A549 (cell line): ENCODE results near the gene HMG20A. TPM values are rescaled to one million over a fixed set of nuclear protein-coding genes. Genes with fewer than 3 reads are reported as not detected.

ENCODE experiments used
- ATAC-seq, 2 experiments: fragments of 200-7000 bp in 1 of 2; fragments of >200 bp in 1 of 2; cut with Nextera tagmentation in 1 of 2; cut with Tn5 transposase in 1 of 2; 3 replicates each; pipeline versions ENCODE4 v1.8.0 to v1.9.1; 2018 to 2020; ENCODE audit warnings: mild to moderate bottlenecking in 1 of 2, moderate library complexity in 1 of 2
- CTCF ChIA-PET: fragments of 300-600 bp; sonication (Branson Sonifier 250); formaldehyde crosslinking; extraction: SDS; loops from one replicate; lab custom pipeline; 2021; ENCODE audit warnings: antibody characterized with exemption, inconsistent platforms; lab: Yijun Ruan, JAX
- POLR2A ChIA-PET: fragments of 350-600 bp; formaldehyde crosslinking; extraction: SDS; loops from one replicate; lab custom pipeline; 2021; ENCODE audit warnings: antibody characterized with exemption, inconsistent platforms; lab: Yijun Ruan, JAX
- DNase-seq, 2 experiments: peaks; one replicate each; pipeline versions ENCODE4 v3.0.0 to v3.0.0-alpha.2; 2011 to 2016; ENCODE audit warnings: low read depth in 1 of 2, low spot score in 1 of 2
- FAIRE-seq: peaks from 2 replicates; lab custom pipeline; 2011; peaks lifted over from hg19 to GRCh38; lab: Jason Lieb, UNC
- H3K27ac ChIP-seq, 2 experiments: fragments of >200 bp; sonication (Bioruptor Twin); formaldehyde crosslinking; 3 replicates each; pipeline ENCODE4 v1.5.1; 2016 to 2017
- H3K4me1 ChIP-seq: fragments of >200 bp; sonication (Bioruptor Twin); formaldehyde crosslinking; 3 replicates; pipeline ENCODE4 v1.6.1; 2016
- H3K4me2 ChIP-seq: fragments of >200 bp; sonication (Bioruptor Twin); formaldehyde crosslinking; 3 replicates; pipeline ENCODE4 v1.6.1; 2016
- H3K4me3 ChIP-seq: fragments of >200 bp; sonication (Bioruptor Twin); formaldehyde crosslinking; 3 replicates; pipeline ENCODE4 v1.5.1; 2016
- H3K9me3 ChIP-seq: fragments of >200 bp; sonication (Bioruptor Twin); formaldehyde crosslinking; 3 replicates; pipeline ENCODE4 v1.6.1; 2016
- EHF ChIP-seq: fragments of 250-450 bp; sonication (Bioruptor Pico); IDR thresholded peaks from 2 replicates; pipeline ENCODE4 v1.5.0; 2020; ENCODE audit warnings: mild to moderate bottlenecking
- EHMT2 ChIP-seq: fragments of 200-600 bp; sonication (generic); IDR thresholded peaks from 2 replicates; pipeline ENCODE4 v1.6.1; 2016; ENCODE audit warnings: antibody characterized with exemption, low read depth, mild to moderate bottlenecking, moderate library complexity
- EP300 ChIP-seq, 2 experiments: fragments of >200 bp; sonication (Bioruptor Twin); formaldehyde crosslinking; IDR thresholded peaks; 2 replicates in 1 of 2; 3 replicates in 1 of 2; pipeline ENCODE4 v1.6.1; 2016 to 2017
- FOSB ChIP-seq: fragments of 250-450 bp; sonication (Bioruptor Pico); IDR thresholded peaks from 2 replicates; pipeline ENCODE4 v1.5.0; 2020; ENCODE audit warnings: mild to moderate bottlenecking, moderate library complexity
- GATA3 ChIP-seq: IDR thresholded peaks from 2 replicates; pipeline ENCODE4 v1.6.1; 2012; ENCODE audit warnings: borderline replicate concordance
- HEYL ChIP-seq: fragments of 250-450 bp; sonication (Bioruptor Pico); IDR thresholded peaks from 2 replicates; pipeline ENCODE4 v1.8.0; 2021; ENCODE audit warnings: mild to moderate bottlenecking, moderate library complexity
- HOXB5 ChIP-seq: fragments of 250-450 bp; sonication (Bioruptor Pico); IDR thresholded peaks from 2 replicates; pipeline ENCODE4 v1.5.0; 2020; ENCODE audit warnings: mild to moderate bottlenecking, moderate library complexity
- JUNB ChIP-seq: fragments of >200 bp; sonication (Bioruptor Twin); formaldehyde crosslinking; IDR thresholded peaks from 2 replicates; pipeline ENCODE4 v1.6.1; 2016
- KDM1A ChIP-seq: fragments of 200-600 bp; sonication (generic); IDR thresholded peaks from 2 replicates; pipeline ENCODE4 v1.6.1; 2016; ENCODE audit warnings: low read depth, mild to moderate bottlenecking
- KDM5A ChIP-seq: fragments of 200-600 bp; sonication (generic); IDR thresholded peaks from 2 replicates; pipeline ENCODE4 v1.6.1; 2016; ENCODE audit warnings: antibody characterized with exemption, mild to moderate bottlenecking
- POLR2A ChIP-seq: IDR thresholded peaks from 2 replicates; pipeline ENCODE4 v1.6.1; 2012; ENCODE audit warnings: mild to moderate bottlenecking, low read length
- RCOR1 ChIP-seq: fragments of 150-350 bp; IDR thresholded peaks from 2 replicates; pipeline ENCODE4 v1.6.1; 2014; ENCODE audit warnings: antibody characterized with exemption, low read length, low read depth
- RFX5 ChIP-seq: fragments of 450-650 bp; IDR thresholded peaks from 2 replicates; pipeline ENCODE4 v1.7.1; 2014; ENCODE audit warnings: antibody characterized with exemption, mild to moderate bottlenecking, moderate library complexity
- SMC3 ChIP-seq: fragments of >200 bp; sonication (Bioruptor Twin); formaldehyde crosslinking; IDR thresholded peaks from 3 replicates; pipeline ENCODE4 v1.6.1; 2018; ENCODE audit warnings: inconsistent platforms
- SREBF2 ChIP-seq: fragments of 450-650 bp; IDR thresholded peaks from 2 replicates; pipeline ENCODE4 v1.6.1; 2014; ENCODE audit warnings: mild to moderate bottlenecking, moderate library complexity
- ZFP36 ChIP-seq: fragments of 450-650 bp; IDR thresholded peaks from 2 replicates; pipeline ENCODE4 v1.6.1; 2014; ENCODE audit warnings: borderline replicate concordance; ENCODE audit not compliant: partially characterized antibody
- ZNF302 ChIP-seq: fragments of 250-450 bp; sonication (Bioruptor Pico); IDR thresholded peaks from 2 replicates; pipeline ENCODE4 v1.9.0; 2021; ENCODE audit warnings: inconsistent platforms, mild to moderate bottlenecking, moderate library complexity
- WGBS: methylation state at CpG from one replicate; pipeline ENCODE4 v1.1.6; 2017; ENCODE audit errors: missing lambda C conversion rate; 5-methylcytosine and 5-hydroxymethylcytosine counted together
- polyA plus RNA-seq, 4 experiments: library from polyadenylated mRNA; depleted of rRNA in 3 of 4; stranded (reverse); fragments of >200 nt; fragmentation: RNase III in 1 of 4; extraction: RNeasy Plus Mini Kit Qiagen cat#74134 plus additional on column Dnase treatment in 1 of 4; gene quantifications; 2 replicates in 3 of 4; 3 replicates in 1 of 4; pipeline ENCODE4 v1.2.3, GENCODE V29; 2011 to 2017
- TF ChIP-seq, protein P1 (sequence below): fragments of 150-350 bp; IDR thresholded peaks from 2 replicates; pipeline ENCODE4 v1.6.1; 2014; ENCODE audit warnings: low read depth, mild to moderate bottlenecking, low read length
- TF ChIP-seq, protein P2 (sequence below): fragments of 250-450 bp; sonication (Bioruptor Pico); IDR thresholded peaks from 2 replicates; pipeline ENCODE4 v1.5.0; 2021; ENCODE audit warnings: mild to moderate bottlenecking, moderate library complexity, borderline replicate concordance
- TF ChIP-seq, protein P3 (sequence below): fragments of >200 bp; sonication (Bioruptor Twin); formaldehyde crosslinking; IDR thresholded peaks from 3 replicates; pipeline ENCODE4 v1.6.1; 2016
- TF ChIP-seq, protein P4 (sequence below): fragments of 450-650 bp; IDR thresholded peaks from 2 replicates; pipeline ENCODE4 v1.6.1; 2014; ENCODE audit warnings: antibody characterized with exemption
- TF ChIP-seq, protein P5 (sequence below): fragments of >200 bp; sonication (Bioruptor Twin); formaldehyde crosslinking; IDR thresholded peaks from 2 replicates; pipeline ENCODE4 v1.6.1; 2016

HMG20A gene
- polyA plus RNA-seq, 2 of the 4 experiments (the other 2 are of a cell fraction) = 29.5 to 85.1 TPM

DNA sequence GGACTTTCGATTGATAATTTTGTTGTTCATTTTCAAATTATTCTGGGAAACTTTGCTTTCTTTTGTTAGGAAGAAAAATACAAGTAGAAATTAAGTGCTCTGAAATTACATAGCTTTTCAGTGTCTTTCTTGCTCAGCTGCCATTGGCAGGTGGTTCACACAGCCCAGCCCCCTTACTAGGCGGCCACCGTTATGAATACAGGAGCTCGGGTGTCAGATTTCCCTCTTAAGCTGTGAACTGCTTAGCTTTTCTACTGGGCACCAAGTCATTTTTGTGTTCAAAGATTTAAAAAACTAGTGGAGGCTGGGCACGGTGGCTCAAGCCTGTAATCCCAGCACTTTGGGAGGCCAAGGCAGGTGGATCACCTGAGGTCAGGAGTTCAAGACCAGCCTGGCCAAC is 55.2 kb downstream of the HMG20A start:
- POLR2A ChIA-PET = interaction anchor here (1.1 kb wide), 1 partner anchor 67 kb away, joined by 3 read pairs; no protein-coding TSS in a partner anchor
- no peak for FAIRE-seq
- no peak overlapping the region for H3K4me3 ChIP-seq
- no peaks in the 10 kb centered on the region for H3K9me3 ChIP-seq
- WGBS = 97% methylated on average over 5 of the region's 5 CpGs
- no peak overlapping the region for H3K4me2 ChIP-seq
- DNase-seq = no peak
- no peak for ATAC-seq
- TF ChIP-seq, protein P1, sequence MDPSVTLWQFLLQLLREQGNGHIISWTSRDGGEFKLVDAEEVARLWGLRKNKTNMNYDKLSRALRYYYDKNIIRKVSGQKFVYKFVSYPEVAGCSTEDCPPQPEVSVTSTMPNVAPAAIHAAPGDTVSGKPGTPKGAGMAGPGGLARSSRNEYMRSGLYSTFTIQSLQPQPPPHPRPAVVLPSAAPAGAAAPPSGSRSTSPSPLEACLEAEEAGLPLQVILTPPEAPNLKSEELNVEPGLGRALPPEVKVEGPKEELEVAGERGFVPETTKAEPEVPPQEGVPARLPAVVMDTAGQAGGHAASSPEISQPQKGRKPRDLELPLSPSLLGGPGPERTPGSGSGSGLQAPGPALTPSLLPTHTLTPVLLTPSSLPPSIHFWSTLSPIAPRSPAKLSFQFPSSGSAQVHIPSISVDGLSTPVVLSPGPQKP = no peak
- TF ChIP-seq ZNF302 (CRISPR knock-in tag) = no peak
- no peak for TF ChIP-seq POLR2A
- TF ChIP-seq GATA3 = no peak
- TF ChIP-seq, protein P2, sequence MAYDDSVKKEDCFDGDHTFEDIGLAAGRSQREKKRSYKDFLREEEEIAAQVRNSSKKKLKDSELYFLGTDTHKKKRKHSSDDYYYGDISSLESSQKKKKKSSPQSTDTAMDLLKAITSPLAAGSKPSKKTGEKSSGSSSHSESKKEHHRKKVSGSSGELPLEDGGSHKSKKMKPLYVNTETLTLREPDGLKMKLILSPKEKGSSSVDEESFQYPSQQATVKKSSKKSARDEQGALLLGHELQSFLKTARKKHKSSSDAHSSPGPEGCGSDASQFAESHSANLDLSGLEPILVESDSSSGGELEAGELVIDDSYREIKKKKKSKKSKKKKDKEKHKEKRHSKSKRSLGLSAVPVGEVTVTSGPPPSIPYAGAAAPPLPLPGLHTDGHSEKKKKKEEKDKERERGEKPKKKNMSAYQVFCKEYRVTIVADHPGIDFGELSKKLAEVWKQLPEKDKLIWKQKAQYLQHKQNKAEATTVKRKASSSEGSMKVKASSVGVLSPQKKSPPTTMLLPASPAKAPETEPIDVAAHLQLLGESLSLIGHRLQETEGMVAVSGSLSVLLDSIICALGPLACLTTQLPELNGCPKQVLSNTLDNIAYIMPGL (CRISPR knock-in tag) = no peak
- TF ChIP-seq SMC3 = no peak
- TF ChIP-seq KDM5A = no peak
- no peak for TF ChIP-seq HOXB5 (CRISPR knock-in tag)
- no peak for TF ChIP-seq FOSB (CRISPR knock-in tag)
- TF ChIP-seq SREBF2 = no peak
- TF ChIP-seq ZFP36 = no peak
- no peak for TF ChIP-seq EP300 (IDR thresholded peaks at IDR 0.05)
- TF ChIP-seq RCOR1 = no peak
- TF ChIP-seq EHF (CRISPR knock-in tag) = no peak
- TF ChIP-seq, all 56 proteins: peak for 0
- Histone ChIP-seq H3K27ac (no peak overlapping the region), H3K4me1 (no peaks in the 10 kb centered on the region)
- CTCF ChIA-PET = interaction anchor here (2.4 kb wide), 1 partner anchor 357 kb away, joined by 7 read pairs; no protein-coding TSS in a partner anchor

DNA sequence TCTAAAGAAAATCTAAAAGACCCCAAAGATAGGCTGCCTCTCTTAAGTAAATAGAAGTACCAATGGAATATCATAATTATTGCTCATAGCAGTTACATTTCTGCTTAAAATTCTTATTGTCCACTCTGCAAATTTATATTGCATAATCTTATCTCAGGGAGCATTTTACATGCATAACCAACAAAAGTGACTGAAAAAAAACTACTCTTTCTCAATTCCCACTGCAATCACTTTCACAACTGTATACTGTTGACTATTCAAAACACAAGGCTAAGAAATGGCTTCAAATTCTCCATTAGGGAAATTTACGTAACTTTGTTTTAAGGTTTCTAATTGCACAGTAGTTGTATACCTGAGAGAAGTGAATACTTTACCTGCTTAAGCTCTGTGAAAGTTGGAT is 56.3 kb downstream of the HMG20A start:
- ATAC-seq = no peak
- no peak for DNase-seq
- Histone ChIP-seq H3K27ac (no peak overlapping the region), H3K9me3 (no peaks in the 10 kb centered on the region), H3K4me2 (no peak overlapping the region), H3K4me1 (peaks cover 3% of the 10 kb centered on the region; the same call in 2 of the 3 replicates)
- WGBS = 96% methylated on average over 1 of the region's 1 CpG
- ChIA-PET POLR2A (interaction anchor here (0.6 kb wide), 1 partner anchor 290 kb away, joined by 3 read pairs; no protein-coding TSS in a partner anchor), CTCF (interaction anchor here (1.0 to 3.3 kb wide), 4 partner anchors 11 to 358 kb away, joined by 3 to 23 read pairs (median 5); no protein-coding TSS in a partner anchor)
- FAIRE-seq = peak; percentile 23
- TF ChIP-seq ZFP36 (no peak), HEYL (CRISPR knock-in tag) (no peak), KDM1A (no peak), POLR2A (no peak), RFX5 (no peak), RCOR1 (no peak), EHMT2 (no peak), JUNB (no peak), ZNF302 (CRISPR knock-in tag) (no peak)
- TF ChIP-seq, protein P3, sequence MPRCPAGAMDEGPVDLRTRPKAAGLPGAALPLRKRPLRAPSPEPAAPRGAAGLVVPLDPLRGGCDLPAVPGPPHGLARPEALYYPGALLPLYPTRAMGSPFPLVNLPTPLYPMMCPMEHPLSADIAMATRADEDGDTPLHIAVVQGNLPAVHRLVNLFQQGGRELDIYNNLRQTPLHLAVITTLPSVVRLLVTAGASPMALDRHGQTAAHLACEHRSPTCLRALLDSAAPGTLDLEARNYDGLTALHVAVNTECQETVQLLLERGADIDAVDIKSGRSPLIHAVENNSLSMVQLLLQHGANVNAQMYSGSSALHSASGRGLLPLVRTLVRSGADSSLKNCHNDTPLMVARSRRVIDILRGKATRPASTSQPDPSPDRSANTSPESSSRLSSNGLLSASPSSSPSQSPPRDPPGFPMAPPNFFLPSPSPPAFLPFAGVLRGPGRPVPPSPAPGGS = no peak
- TF ChIP-seq, protein P4, sequence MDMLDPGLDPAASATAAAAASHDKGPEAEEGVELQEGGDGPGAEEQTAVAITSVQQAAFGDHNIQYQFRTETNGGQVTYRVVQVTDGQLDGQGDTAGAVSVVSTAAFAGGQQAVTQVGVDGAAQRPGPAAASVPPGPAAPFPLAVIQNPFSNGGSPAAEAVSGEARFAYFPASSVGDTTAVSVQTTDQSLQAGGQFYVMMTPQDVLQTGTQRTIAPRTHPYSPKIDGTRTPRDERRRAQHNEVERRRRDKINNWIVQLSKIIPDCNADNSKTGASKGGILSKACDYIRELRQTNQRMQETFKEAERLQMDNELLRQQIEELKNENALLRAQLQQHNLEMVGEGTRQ = no peak
- TF ChIP-seq, protein P2 (CRISPR knock-in tag) = no peak
- TF ChIP-seq, protein P5, sequence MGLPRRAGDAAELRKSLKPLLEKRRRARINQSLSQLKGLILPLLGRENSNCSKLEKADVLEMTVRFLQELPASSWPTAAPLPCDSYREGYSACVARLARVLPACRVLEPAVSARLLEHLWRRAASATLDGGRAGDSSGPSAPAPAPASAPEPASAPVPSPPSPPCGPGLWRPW = no peak
- TF ChIP-seq, all 56 proteins: peak for 0
- H3K4me3 ChIP-seq = no peak overlapping the region
